K562 (cell line): ENCODE measurements around the gene DPF1. TPM values are rescaled to one million over a fixed set of nuclear protein-coding genes. Genes with fewer than 3 reads are reported as not detected.
A peak's percentile ranks its signal among the peaks of the same experiment; 100 is the strongest.

ENCODE experiments used
- ATAC-seq: fragments of 200-7000 bp; cut with Tn5 transposase; 3 replicates; pipeline ENCODE4 v1.9.1; 2020; ENCODE audit warnings: moderate library complexity
- BruUV-seq: library from RNA; stranded (reverse); fragments of 400-500 nt; replicated peaks from 2 replicates; lab custom pipeline; 2021; lab: Mats Ljungman, UMichigan
- CTCF ChIA-PET: fragments of 300-600 bp; formaldehyde crosslinking; extraction: SDS; loops from one replicate; lab custom pipeline; 2021; ENCODE audit warnings: low intra/inter-chr PET ratio; lab: Yijun Ruan, JAX
- POLR2A ChIA-PET: fragments of 300-600, 350-650 bp; sonication (Branson Sonifier 250); formaldehyde crosslinking; extraction: SDS; loops from one replicate; lab custom pipeline; 2021; ENCODE audit warnings: antibody characterized with exemption, inconsistent platforms; lab: Yijun Ruan, JAX
- DNase-seq, 4 experiments: peaks; one replicate each; pipeline versions ENCODE4 v3.0.0 to v3.0.0-alpha.2; 2011 to 2018; ENCODE audit warnings: low spot score in 3 of 4, mixed read lengths in 3 of 4; ENCODE audit errors: extremely low read depth in 1 of 4
- FAIRE-seq: peaks from 2 replicates; lab custom pipeline; 2011; peaks lifted over from hg19 to GRCh38; lab: Jason Lieb, UNC
- H2AFZ ChIP-seq: 2 replicates; pipeline ENCODE4 v1.6.0; 2011; ENCODE audit warnings: low read depth, low read length, control low read depth, inconsistent platforms
- H3K27ac ChIP-seq: fragments of 200-600 bp; 3 replicates; pipeline ENCODE4 v1.8.0; 2011; ENCODE audit warnings: low read depth, mild to moderate bottlenecking, control low read depth, inconsistent platforms, low read length, moderate library complexity, mixed read lengths; ENCODE audit errors: extremely low read depth
- H3K27me3 ChIP-seq, 2 experiments: fragments of 300-600 bp in 1 of 2; 2 replicates in 1 of 2; 3 replicates in 1 of 2; pipeline versions ENCODE4 v1.6.0 to v1.8.0; 2011; ENCODE audit warnings: inconsistent platforms in 2 of 2, low read length in 2 of 2, mild to moderate bottlenecking in 1 of 2, mixed read lengths in 1 of 2, moderate library complexity in 1 of 2; ENCODE audit not compliant: control insufficient read depth in 2 of 2, insufficient read depth in 2 of 2
- H3K36me3 ChIP-seq: fragments of 300-600 bp; 3 replicates; pipeline ENCODE4 v1.8.0; 2011; ENCODE audit warnings: mild to moderate bottlenecking, low read length, inconsistent platforms; ENCODE audit not compliant: control insufficient read depth, insufficient read depth
- H3K4me1 ChIP-seq, 2 experiments: fragments of 200-600 bp in 1 of 2; replicated peaks in 1 of 2; 2 replicates in 1 of 2; 3 replicates in 1 of 2; pipeline versions ENCODE4 v1.5.1 to v1.8.0; 2011; ENCODE audit warnings: inconsistent platforms in 2 of 2, low read length in 2 of 2, mild to moderate bottlenecking in 1 of 2, mixed read lengths in 1 of 2, moderate library complexity in 1 of 2; ENCODE audit not compliant: control insufficient read depth in 2 of 2, insufficient read depth in 2 of 2
- H3K4me2 ChIP-seq: 2 replicates; pipeline ENCODE4 v1.6.1; 2011; ENCODE audit warnings: low read length, control low read depth, inconsistent platforms, mixed read lengths; ENCODE audit not compliant: insufficient read depth
- H3K4me3 ChIP-seq: fragments of 200-600 bp; sonication (generic), shearing (Covaris generic); 2 replicates; pipeline ENCODE4 v1.5.1; 2016; ENCODE audit warnings: control low read depth, inconsistent platforms
- H3K79me2 ChIP-seq: fragments of 200-600 bp; 3 replicates; pipeline ENCODE4 v1.8.0; 2011; ENCODE audit warnings: low read length, inconsistent platforms; ENCODE audit not compliant: control insufficient read depth, insufficient read depth
- H3K9ac ChIP-seq, 2 experiments: 2 replicates each; pipeline versions ENCODE4 v1.6.0 to v1.6.1; 2011; ENCODE audit warnings: low read depth in 2 of 2, low read length in 2 of 2, control low read depth in 1 of 2, inconsistent platforms in 1 of 2, mild to moderate bottlenecking in 1 of 2, mixed read lengths in 1 of 2; ENCODE audit not compliant: insufficient read depth in 1 of 2
- H3K9me1 ChIP-seq: one replicate; pipeline ENCODE4 v1.6.0; 2011; ENCODE audit warnings: inconsistent platforms, mild to moderate bottlenecking, low read length, moderate library complexity; ENCODE audit not compliant: control insufficient read depth, insufficient read depth
- H3K9me3 ChIP-seq: replicated peaks from 2 replicates; pipeline ENCODE4 v1.5.1; 2011; ENCODE audit warnings: low read depth, low read length, inconsistent platforms; ENCODE audit not compliant: control insufficient read depth, insufficient read depth
- H4K20me1 ChIP-seq: replicated peaks from 2 replicates; pipeline ENCODE4 v1.6.1; 2011; ENCODE audit warnings: low read length, inconsistent platforms, mixed read lengths; ENCODE audit not compliant: control insufficient read depth, insufficient read depth
- CBX5 ChIP-seq: IDR thresholded peaks from 2 replicates; pipeline ENCODE4 v1.6.1; 2014; ENCODE audit warnings: low read depth, borderline replicate concordance
- HDAC2 ChIP-seq: fragments of 450-650 bp; IDR thresholded peaks from 2 replicates; pipeline ENCODE4 v1.6.1; 2016; ENCODE audit warnings: mild to moderate bottlenecking
- NR2C1 ChIP-seq, 2 experiments: fragments of 450-650 bp; IDR thresholded peaks; 2 replicates each; pipeline ENCODE4 v1.6.1; 2017; ENCODE audit warnings: mild to moderate bottlenecking in 2 of 2, antibody characterized with exemption in 1 of 2, inconsistent platforms in 1 of 2, missing compliant biosample characterization in 1 of 2, missing genetic modification characterization in 1 of 2
- PML ChIP-seq: IDR thresholded peaks from 2 replicates; pipeline ENCODE4 v1.6.1; 2012; ENCODE audit warnings: low read length, inconsistent platforms
- RBM25 ChIP-seq: fragments of 200-400 bp; formaldehyde crosslinking; IDR thresholded peaks from 2 replicates; pipeline ENCODE4 v1.6.1; 2018; ENCODE audit warnings: low read length, low read depth, moderate library complexity; ENCODE audit not compliant: severe bottlenecking
- SPI1 ChIP-seq: IDR thresholded peaks from 2 replicates; pipeline ENCODE4 v1.6.1; 2011; ENCODE audit warnings: low read depth, low read length, control low read depth, borderline replicate concordance
- SUPT5H ChIP-seq: fragments of 450-650 bp; IDR thresholded peaks from 2 replicates; pipeline ENCODE4 v1.6.1; 2016
- TFAP4 ChIP-seq: sonication (generic); formaldehyde crosslinking; IDR thresholded peaks from 2 replicates; pipeline ENCODE4 v1.8.0; 2022; ENCODE audit warnings: missing genetic modification reagents, mild to moderate bottlenecking, moderate library complexity, borderline replicate concordance
- THAP12 ChIP-seq: fragments of 250-450 bp; sonication (Bioruptor Pico); IDR thresholded peaks from 2 replicates; pipeline ENCODE4 v1.9.0; 2021; ENCODE audit warnings: mild to moderate bottlenecking, inconsistent platforms
- WGBS: fragments of 100-300 bp; shearing (Covaris generic); methylation state at CpG from one replicate; pipeline ENCODE4 v1.1.6; 2016; ENCODE audit warnings: low coverage, mixed read lengths; ENCODE audit not compliant: insufficient coverage; ENCODE audit errors: missing lambda C conversion rate; 5-methylcytosine and 5-hydroxymethylcytosine counted together
- in situ Hi-C: fragments of 300-500 bp; cut with MboI; formaldehyde crosslinking; loops from 4 replicates; pipeline ENCODE4 v1.15.0; 2018; ENCODE audit warnings: inconsistent platforms, mixed read lengths
- intact Hi-C: fragments of 100-400 bp; cut with micrococcal nuclease; formaldehyde crosslinking; loops from 2 replicates; pipeline ENCODE4 v1.14.2; 2022
- polyA plus RNA-seq, 8 experiments: library from polyadenylated mRNA; depleted of rRNA in 4 of 8; stranded (reverse) in 5 of 8; unstranded in 3 of 8; fragments of >200 nt; fragmentation: Nextera tagmentation in 2 of 8; fragmentation: Illumina TruSeq in 1 of 8; extraction: Ambion mirVana in 2 of 8; extraction: Trizol in 1 of 8; gene quantifications; 2 replicates each; pipeline versions ENCODE4 v1.2.1 to v1.2.3, GENCODE V29; 2011 to 2014; ENCODE audit warnings: inconsistent platforms in 1 of 8, missing spikeins in 1 of 8
- total RNA-seq, 7 experiments: library from RNA; depleted of rRNA in 6 of 7; stranded (reverse); fragments of >200 nt in 6 of 7; fragmentation: Illumina TruSeq in 2 of 7; extraction: Trizol in 2 of 7; gene quantifications; 2 replicates each; pipeline versions ENCODE4 v1.2.1 to v1.2.3, GENCODE V29; 2011 to 2021; ENCODE audit warnings: low replicate concordance in 1 of 7
- TF ChIP-seq, protein P1 (sequence below), 2 experiments: IDR thresholded peaks in 1 of 2; conservative IDR thresholded peaks in 1 of 2; 2 replicates each; pipeline ENCODE4 v1.6.1; 2016; ENCODE audit warnings: low read depth in 2 of 2, mild to moderate bottlenecking in 1 of 2, missing compliant biosample characterization in 1 of 2, missing genetic modification characterization in 1 of 2, moderate library complexity in 1 of 2
- TF ChIP-seq, protein P2 (sequence below): sonication (generic); formaldehyde crosslinking; IDR thresholded peaks from 2 replicates; pipeline ENCODE4 v1.8.0; 2022; ENCODE audit warnings: mild to moderate bottlenecking, missing genetic modification reagents
- TF ChIP-seq, protein P3 (sequence below): fragments of 250-450 bp; sonication (Bioruptor Pico); IDR thresholded peaks from 2 replicates; pipeline ENCODE4 v1.5.0; 2021

Gene DPF1
- total and polyA plus RNA-seq, 9 of the 15 experiments (the other 6 are each of a cell fraction or from before 2014, with no cell fraction given), result 0.10 to 5.7 (median 3.1) TPM

GRCh38 chr19:38218204-38218603, 5.8 kb downstream of the DPF1 start:
- ChIA-PET CTCF (no interaction called here), POLR2A (interaction anchor here (0.6 kb wide), 1 partner anchor 207 kb away, joined by 3 read pairs; no protein-coding TSS in a partner anchor)
- Histone ChIP-seq H3K9me1 (no peaks in the 10 kb centered on the region), H4K20me1 (no peaks in the 10 kb centered on the region), H3K27me3 (no peaks in the 10 kb centered on the region; a peak in 1 of 5 replicates), H3K79me2 (no peaks in the 10 kb centered on the region; the same call in 2 of the 3 replicates), H3K4me2 (no peak overlapping the region), H3K4me3 (no peak overlapping the region), H3K4me1 (peaks cover under 1 to 26% of the 10 kb centered on the region in 2 experiments; a peak in 4 of 5 replicates), H3K36me3 (no peaks in the 10 kb centered on the region), H3K27ac (no peak overlapping the region), H2AFZ (no peak overlapping the region), H3K9me3 (no peaks in the 10 kb centered on the region), H3K9ac (no peak overlapping the region)
- ATAC-seq (no peak), FAIRE-seq (no peak), DNase-seq (no peak)
- intact Hi-C loops, result no loop called here
- BruUV-seq, result no TSS peak
- in situ Hi-C loops, result no loop called here
- WGBS, result 76% methylated on average over 3 of the region's 3 CpGs
- TF ChIP-seq HDAC2, result peak; percentile 86
- no peak for TF ChIP-seq THAP12
- peak; percentile 89 for TF ChIP-seq RBM25
- TF ChIP-seq, protein P1, sequence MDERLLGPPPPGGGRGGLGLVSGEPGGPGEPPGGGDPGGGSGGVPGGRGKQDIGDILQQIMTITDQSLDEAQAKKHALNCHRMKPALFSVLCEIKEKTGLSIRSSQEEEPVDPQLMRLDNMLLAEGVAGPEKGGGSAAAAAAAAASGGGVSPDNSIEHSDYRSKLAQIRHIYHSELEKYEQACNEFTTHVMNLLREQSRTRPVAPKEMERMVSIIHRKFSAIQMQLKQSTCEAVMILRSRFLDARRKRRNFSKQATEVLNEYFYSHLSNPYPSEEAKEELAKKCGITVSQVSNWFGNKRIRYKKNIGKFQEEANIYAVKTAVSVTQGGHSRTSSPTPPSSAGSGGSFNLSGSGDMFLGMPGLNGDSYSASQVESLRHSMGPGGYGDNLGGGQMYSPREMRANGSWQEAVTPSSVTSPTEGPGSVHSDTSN (CRISPR knock-in tag; IDR thresholded peaks at IDR 0.05; ENCODE audit: low read depth), result no peak
- TF ChIP-seq, protein P1 (tag; conservative IDR thresholded peaks at IDR 0.05; ENCODE audit: low read depth), result no peak
- no peak for TF ChIP-seq PML
- no peak for TF ChIP-seq SPI1
- TF ChIP-seq NR2C1 (IDR thresholded peaks at IDR 0.05), result no peak
- TF ChIP-seq NR2C1 (tag; IDR thresholded peaks at IDR 0.05), result no peak
- TF ChIP-seq, protein P2, sequence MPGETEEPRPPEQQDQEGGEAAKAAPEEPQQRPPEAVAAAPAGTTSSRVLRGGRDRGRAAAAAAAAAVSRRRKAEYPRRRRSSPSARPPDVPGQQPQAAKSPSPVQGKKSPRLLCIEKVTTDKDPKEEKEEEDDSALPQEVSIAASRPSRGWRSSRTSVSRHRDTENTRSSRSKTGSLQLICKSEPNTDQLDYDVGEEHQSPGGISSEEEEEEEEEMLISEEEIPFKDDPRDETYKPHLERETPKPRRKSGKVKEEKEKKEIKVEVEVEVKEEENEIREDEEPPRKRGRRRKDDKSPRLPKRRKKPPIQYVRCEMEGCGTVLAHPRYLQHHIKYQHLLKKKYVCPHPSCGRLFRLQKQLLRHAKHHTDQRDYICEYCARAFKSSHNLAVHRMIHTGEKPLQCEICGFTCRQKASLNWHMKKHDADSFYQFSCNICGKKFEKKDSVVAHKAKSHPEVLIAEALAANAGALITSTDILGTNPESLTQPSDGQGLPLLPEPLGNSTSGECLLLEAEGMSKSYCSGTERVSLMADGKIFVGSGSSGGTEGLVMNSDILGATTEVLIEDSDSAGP (CRISPR knock-in tag), result no peak
- no peak for TF ChIP-seq SUPT5H
- no peak for TF ChIP-seq CBX5
- TF ChIP-seq TFAP4 (CRISPR knock-in tag), result no peak
- TF ChIP-seq, protein P3, sequence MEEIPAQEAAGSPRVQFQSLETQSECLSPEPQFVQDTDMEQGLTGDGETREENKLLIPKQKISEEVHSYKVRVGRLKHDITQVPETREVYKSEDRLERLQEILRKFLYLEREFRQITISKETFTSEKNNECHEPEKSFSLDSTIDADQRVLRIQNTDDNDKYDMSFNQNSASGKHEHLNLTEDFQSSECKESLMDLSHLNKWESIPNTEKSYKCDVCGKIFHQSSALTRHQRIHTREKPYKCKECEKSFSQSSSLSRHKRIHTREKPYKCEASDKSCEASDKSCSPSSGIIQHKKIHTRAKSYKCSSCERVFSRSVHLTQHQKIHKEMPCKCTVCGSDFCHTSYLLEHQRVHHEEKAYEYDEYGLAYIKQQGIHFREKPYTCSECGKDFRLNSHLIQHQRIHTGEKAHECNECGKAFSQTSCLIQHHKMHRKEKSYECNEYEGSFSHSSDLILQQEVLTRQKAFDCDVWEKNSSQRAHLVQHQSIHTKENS, result no peak
